K562 (cell line): ENCODE results near the gene STK25. TPM values are rescaled to one million over a fixed set of nuclear protein-coding genes. Genes with fewer than 3 reads are reported as not detected.

Experiments used
- ATAC-seq: fragments of 200-7000 bp; cut with Tn5 transposase; 3 replicates; pipeline ENCODE4 v1.9.1; 2020; ENCODE audit warnings: moderate library complexity
- BruUV-seq: library from RNA; stranded (reverse); fragments of 400-500 nt; replicated peaks from 2 replicates; lab custom pipeline; 2021; lab: Mats Ljungman, UMichigan
- CTCF ChIA-PET: fragments of 300-600 bp; formaldehyde crosslinking; extraction: SDS; loops from one replicate; lab custom pipeline; 2021; ENCODE audit warnings: low intra/inter-chr PET ratio; lab: Yijun Ruan, JAX
- POLR2A ChIA-PET: fragments of 300-600, 350-650 bp; sonication (Branson Sonifier 250); formaldehyde crosslinking; extraction: SDS; loops from one replicate; lab custom pipeline; 2021; ENCODE audit warnings: antibody characterized with exemption, inconsistent platforms; lab: Yijun Ruan, JAX
- DNase-seq, 4 experiments: peaks; one replicate each; pipeline versions ENCODE4 v3.0.0 to v3.0.0-alpha.2; 2011 to 2018; ENCODE audit warnings: low spot score in 3 of 4, mixed read lengths in 3 of 4; ENCODE audit errors: extremely low read depth in 1 of 4
- FAIRE-seq: peaks from 2 replicates; lab custom pipeline; 2011; peaks lifted over from hg19 to GRCh38; lab: Jason Lieb, UNC
- H2AFZ ChIP-seq: 2 replicates; pipeline ENCODE4 v1.6.0; 2011; ENCODE audit warnings: low read depth, low read length, control low read depth, inconsistent platforms
- H3K27ac ChIP-seq: fragments of 200-600 bp; 3 replicates; pipeline ENCODE4 v1.8.0; 2011; ENCODE audit warnings: low read depth, mild to moderate bottlenecking, control low read depth, inconsistent platforms, low read length, moderate library complexity, mixed read lengths; ENCODE audit errors: extremely low read depth
- H3K27me3 ChIP-seq, 2 experiments: fragments of 300-600 bp in 1 of 2; 2 replicates in 1 of 2; 3 replicates in 1 of 2; pipeline versions ENCODE4 v1.6.0 to v1.8.0; 2011; ENCODE audit warnings: inconsistent platforms in 2 of 2, low read length in 2 of 2, mild to moderate bottlenecking in 1 of 2, mixed read lengths in 1 of 2, moderate library complexity in 1 of 2; ENCODE audit not compliant: control insufficient read depth in 2 of 2, insufficient read depth in 2 of 2
- H3K36me3 ChIP-seq: fragments of 300-600 bp; 3 replicates; pipeline ENCODE4 v1.8.0; 2011; ENCODE audit warnings: mild to moderate bottlenecking, low read length, inconsistent platforms; ENCODE audit not compliant: control insufficient read depth, insufficient read depth
- H3K4me1 ChIP-seq, 2 experiments: fragments of 200-600 bp in 1 of 2; replicated peaks in 1 of 2; 2 replicates in 1 of 2; 3 replicates in 1 of 2; pipeline versions ENCODE4 v1.5.1 to v1.8.0; 2011; ENCODE audit warnings: inconsistent platforms in 2 of 2, low read length in 2 of 2, mild to moderate bottlenecking in 1 of 2, mixed read lengths in 1 of 2, moderate library complexity in 1 of 2; ENCODE audit not compliant: control insufficient read depth in 2 of 2, insufficient read depth in 2 of 2
- H3K4me2 ChIP-seq: 2 replicates; pipeline ENCODE4 v1.6.1; 2011; ENCODE audit warnings: low read length, control low read depth, inconsistent platforms, mixed read lengths; ENCODE audit not compliant: insufficient read depth
- H3K4me3 ChIP-seq: fragments of 200-600 bp; sonication (generic), shearing (Covaris generic); 2 replicates; pipeline ENCODE4 v1.5.1; 2016; ENCODE audit warnings: control low read depth, inconsistent platforms
- H3K79me2 ChIP-seq: fragments of 200-600 bp; 3 replicates; pipeline ENCODE4 v1.8.0; 2011; ENCODE audit warnings: low read length, inconsistent platforms; ENCODE audit not compliant: control insufficient read depth, insufficient read depth
- H3K9ac ChIP-seq, 2 experiments: 2 replicates each; pipeline versions ENCODE4 v1.6.0 to v1.6.1; 2011; ENCODE audit warnings: low read depth in 2 of 2, low read length in 2 of 2, control low read depth in 1 of 2, inconsistent platforms in 1 of 2, mild to moderate bottlenecking in 1 of 2, mixed read lengths in 1 of 2; ENCODE audit not compliant: insufficient read depth in 1 of 2
- H3K9me1 ChIP-seq: one replicate; pipeline ENCODE4 v1.6.0; 2011; ENCODE audit warnings: inconsistent platforms, mild to moderate bottlenecking, low read length, moderate library complexity; ENCODE audit not compliant: control insufficient read depth, insufficient read depth
- H3K9me3 ChIP-seq: replicated peaks from 2 replicates; pipeline ENCODE4 v1.5.1; 2011; ENCODE audit warnings: low read depth, low read length, inconsistent platforms; ENCODE audit not compliant: control insufficient read depth, insufficient read depth
- H4K20me1 ChIP-seq: replicated peaks from 2 replicates; pipeline ENCODE4 v1.6.1; 2011; ENCODE audit warnings: low read length, inconsistent platforms, mixed read lengths; ENCODE audit not compliant: control insufficient read depth, insufficient read depth
- CBX2 ChIP-seq: fragments of 200-600 bp; sonication (generic); IDR thresholded peaks from one replicate; pipeline ENCODE4 v1.6.1; 2012; ENCODE audit warnings: mild to moderate bottlenecking, low read length, inconsistent platforms; ENCODE audit not compliant: insufficient read depth, poor library complexity, severe bottlenecking
- NBN ChIP-seq: fragments of 450-650 bp; IDR thresholded peaks from 2 replicates; pipeline ENCODE4 v1.6.1; 2016; ENCODE audit warnings: low read depth, mild to moderate bottlenecking
- NR1H2 ChIP-seq: sonication (generic); formaldehyde crosslinking; IDR thresholded peaks from 2 replicates; pipeline ENCODE4 v1.4.0; 2020; ENCODE audit warnings: mild to moderate bottlenecking, missing genetic modification reagents
- PHTF2 ChIP-seq: fragments of 250-450 bp; sonication (Bioruptor Pico); IDR thresholded peaks from 2 replicates; pipeline ENCODE4 v1.5.0; 2021; ENCODE audit warnings: mild to moderate bottlenecking
- POLR2G ChIP-seq: fragments of 200-400 bp; formaldehyde crosslinking; IDR thresholded peaks from 2 replicates; pipeline ENCODE4 v1.6.1; 2017; ENCODE audit warnings: low read depth, mild to moderate bottlenecking, antibody characterized with exemption, low read length, moderate library complexity
- STAT5B ChIP-seq: fragments of 250-450 bp; sonication (Bioruptor Pico); IDR thresholded peaks from 2 replicates; pipeline ENCODE4 v1.8.0; 2021; ENCODE audit warnings: mild to moderate bottlenecking, inconsistent platforms
- ZFP1 ChIP-seq: fragments of 450-650 bp; formaldehyde crosslinking; IDR thresholded peaks from 2 replicates; pipeline ENCODE4 v1.4.0; 2020; ENCODE audit warnings: mild to moderate bottlenecking, mixed read lengths
- ZNF232 ChIP-seq: sonication (generic); formaldehyde crosslinking; IDR thresholded peaks from 2 replicates; pipeline ENCODE4 v1.8.0; 2022; ENCODE audit warnings: mild to moderate bottlenecking, missing genetic modification reagents
- ZNF696 ChIP-seq: fragments of 250-450 bp; sonication (Bioruptor Pico); conservative IDR thresholded peaks from 2 replicates; pipeline ENCODE4 v1.4.0; 2020; ENCODE audit warnings: mild to moderate bottlenecking, moderate library complexity
- ZSCAN32 ChIP-seq: fragments of 450-650 bp; formaldehyde crosslinking; IDR thresholded peaks from 2 replicates; pipeline ENCODE4 v1.4.0; 2020; ENCODE audit warnings: mild to moderate bottlenecking, moderate library complexity
- WGBS: fragments of 100-300 bp; shearing (Covaris generic); methylation state at CpG from one replicate; pipeline ENCODE4 v1.1.6; 2016; ENCODE audit warnings: low coverage, mixed read lengths; ENCODE audit not compliant: insufficient coverage; ENCODE audit errors: missing lambda C conversion rate; 5-methylcytosine and 5-hydroxymethylcytosine counted together
- in situ Hi-C: fragments of 300-500 bp; cut with MboI; formaldehyde crosslinking; loops from 4 replicates; pipeline ENCODE4 v1.15.0; 2018; ENCODE audit warnings: inconsistent platforms, mixed read lengths
- intact Hi-C: fragments of 100-400 bp; cut with micrococcal nuclease; formaldehyde crosslinking; loops from 2 replicates; pipeline ENCODE4 v1.14.2; 2022
- polyA plus RNA-seq, 8 experiments: library from polyadenylated mRNA; depleted of rRNA in 4 of 8; stranded (reverse) in 5 of 8; unstranded in 3 of 8; fragments of >200 nt; fragmentation: Nextera tagmentation in 2 of 8; fragmentation: Illumina TruSeq in 1 of 8; extraction: Ambion mirVana in 2 of 8; extraction: Trizol in 1 of 8; gene quantifications; 2 replicates each; pipeline versions ENCODE4 v1.2.1 to v1.2.3, GENCODE V29; 2011 to 2014; ENCODE audit warnings: inconsistent platforms in 1 of 8, missing spikeins in 1 of 8
- total RNA-seq, 7 experiments: library from RNA; depleted of rRNA in 6 of 7; stranded (reverse); fragments of >200 nt in 6 of 7; fragmentation: Illumina TruSeq in 2 of 7; extraction: Trizol in 2 of 7; gene quantifications; 2 replicates each; pipeline versions ENCODE4 v1.2.1 to v1.2.3, GENCODE V29; 2011 to 2021; ENCODE audit warnings: low replicate concordance in 1 of 7
- TF ChIP-seq, protein P1 (sequence below): fragments of 450-650 bp; IDR thresholded peaks from 2 replicates; pipeline ENCODE4 v1.7.0; 2016; ENCODE audit warnings: borderline replicate concordance
- TF ChIP-seq, protein P2 (sequence below): fragments of 250-450 bp; sonication (Bioruptor Pico); IDR thresholded peaks from 2 replicates; pipeline ENCODE4 v1.8.0; 2021; ENCODE audit warnings: mild to moderate bottlenecking, moderate library complexity

STK25 gene
- total and polyA plus RNA-seq, 9 of the 15 experiments (the other 6 are each of a cell fraction or from before 2014, with no cell fraction given) = 5.4 to 177 (median 116) TPM

DNA sequence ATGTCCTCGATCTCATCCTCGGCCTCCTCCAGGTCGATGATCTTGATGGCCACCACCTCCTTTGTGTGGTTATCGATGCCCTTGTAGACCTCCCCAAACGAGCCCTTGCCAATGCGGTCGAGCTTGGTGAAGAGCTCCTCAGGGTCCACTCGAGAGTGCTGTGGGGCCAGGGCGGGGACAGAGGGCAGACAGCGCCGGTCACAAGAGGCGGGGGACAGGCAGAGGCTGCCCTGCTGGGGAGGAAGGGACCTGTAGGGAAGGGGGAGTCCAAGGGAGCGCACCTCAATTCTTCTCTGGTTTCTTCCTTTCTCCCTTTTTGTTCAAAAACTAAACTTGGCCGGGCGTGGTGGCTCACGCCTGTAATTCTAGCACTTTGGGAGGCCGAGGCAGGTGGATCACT is 6.8 kb downstream of the STK25 start (continued):
- TF ChIP-seq, protein P1, sequence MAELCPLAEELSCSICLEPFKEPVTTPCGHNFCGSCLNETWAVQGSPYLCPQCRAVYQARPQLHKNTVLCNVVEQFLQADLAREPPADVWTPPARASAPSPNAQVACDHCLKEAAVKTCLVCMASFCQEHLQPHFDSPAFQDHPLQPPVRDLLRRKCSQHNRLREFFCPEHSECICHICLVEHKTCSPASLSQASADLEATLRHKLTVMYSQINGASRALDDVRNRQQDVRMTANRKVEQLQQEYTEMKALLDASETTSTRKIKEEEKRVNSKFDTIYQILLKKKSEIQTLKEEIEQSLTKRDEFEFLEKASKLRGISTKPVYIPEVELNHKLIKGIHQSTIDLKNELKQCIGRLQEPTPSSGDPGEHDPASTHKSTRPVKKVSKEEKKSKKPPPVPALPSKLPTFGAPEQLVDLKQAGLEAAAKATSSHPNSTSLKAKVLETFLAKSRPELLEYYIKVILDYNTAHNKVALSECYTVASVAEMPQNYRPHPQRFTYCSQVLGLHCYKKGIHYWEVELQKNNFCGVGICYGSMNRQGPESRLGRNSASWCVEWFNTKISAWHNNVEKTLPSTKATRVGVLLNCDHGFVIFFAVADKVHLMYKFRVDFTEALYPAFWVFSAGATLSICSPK = no peak
- TF ChIP-seq NR1H2 (CRISPR knock-in tag) (no peak), PHTF2 (no peak), NBN (no peak), ZSCAN32 (no peak), STAT5B (CRISPR knock-in tag) (no peak)
- TF ChIP-seq, protein P2, sequence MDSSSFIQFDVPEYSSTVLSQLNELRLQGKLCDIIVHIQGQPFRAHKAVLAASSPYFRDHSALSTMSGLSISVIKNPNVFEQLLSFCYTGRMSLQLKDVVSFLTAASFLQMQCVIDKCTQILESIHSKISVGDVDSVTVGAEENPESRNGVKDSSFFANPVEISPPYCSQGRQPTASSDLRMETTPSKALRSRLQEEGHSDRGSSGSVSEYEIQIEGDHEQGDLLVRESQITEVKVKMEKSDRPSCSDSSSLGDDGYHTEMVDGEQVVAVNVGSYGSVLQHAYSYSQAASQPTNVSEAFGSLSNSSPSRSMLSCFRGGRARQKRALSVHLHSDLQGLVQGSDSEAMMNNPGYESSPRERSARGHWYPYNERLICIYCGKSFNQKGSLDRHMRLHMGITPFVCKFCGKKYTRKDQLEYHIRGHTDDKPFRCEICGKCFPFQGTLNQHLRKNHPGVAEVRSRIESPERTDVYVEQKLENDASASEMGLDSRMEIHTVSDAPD (CRISPR knock-in tag) = no peak

DNA sequence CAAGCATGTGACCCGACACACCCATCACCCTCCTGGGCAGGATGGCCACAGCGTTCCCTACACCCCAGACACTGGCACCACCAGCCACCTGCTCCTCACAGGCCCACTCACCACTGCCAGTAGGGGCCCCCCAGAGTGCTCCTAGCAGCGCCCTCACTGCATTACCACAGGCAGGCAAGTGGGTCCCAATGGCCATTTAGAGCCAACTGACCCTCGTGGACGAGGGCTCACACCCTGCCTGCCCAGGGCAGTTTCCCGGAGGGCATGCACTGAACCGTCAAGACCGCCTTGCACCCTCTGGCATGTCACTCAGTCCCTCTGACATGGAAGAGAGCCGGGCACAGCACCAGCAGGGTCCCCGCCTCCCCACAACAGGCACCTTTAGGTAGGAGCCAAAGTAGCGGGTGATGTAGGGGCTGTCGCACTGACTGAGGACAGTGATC is 7.3 kb downstream of the STK25 start:
- Histone ChIP-seq H3K4me3 (no peak overlapping the region), H2AFZ (no peak overlapping the region), H3K4me2 (no peak overlapping the region), H3K9me3 (no peaks in the 10 kb centered on the region), H3K9me1 (peaks cover 3% of the 10 kb centered on the region), H3K36me3 (peaks cover 70% of the 10 kb centered on the region; the same call in 2 of the 3 replicates), H3K79me2 (peaks cover 28% of the 10 kb centered on the region), H3K27ac (no peak overlapping the region), H3K27me3 (no peaks in the 10 kb centered on the region), H3K9ac (no peak overlapping the region), H4K20me1 (no peaks in the 10 kb centered on the region), H3K4me1 (peaks cover 2 to 17% of the 10 kb centered on the region in 2 experiments; a peak in 4 of 5 replicates)
- in situ Hi-C loops = no loop called here
- FAIRE-seq = no peak
- ChIA-PET POLR2A (no interaction called here), CTCF (no interaction called here)
- intact Hi-C loops = no loop called here
- no peak for ATAC-seq
- DNase-seq = no peak
- no TSS peak for BruUV-seq
- no peak for TF ChIP-seq ZNF696 (CRISPR knock-in tag)
- TF ChIP-seq ZFP1 (CRISPR knock-in tag) = no peak
- TF ChIP-seq POLR2G = peak; percentile 31; the same call in 1 of the 2 replicates
- no peak for TF ChIP-seq CBX2
- no peak for TF ChIP-seq ZNF232 (CRISPR knock-in tag)
- WGBS = 91% methylated on average over 7 of the region's 12 CpGs
